Measurements from ENCODE around the gene KLHL11.

The KLHL11 gene

DNA sequence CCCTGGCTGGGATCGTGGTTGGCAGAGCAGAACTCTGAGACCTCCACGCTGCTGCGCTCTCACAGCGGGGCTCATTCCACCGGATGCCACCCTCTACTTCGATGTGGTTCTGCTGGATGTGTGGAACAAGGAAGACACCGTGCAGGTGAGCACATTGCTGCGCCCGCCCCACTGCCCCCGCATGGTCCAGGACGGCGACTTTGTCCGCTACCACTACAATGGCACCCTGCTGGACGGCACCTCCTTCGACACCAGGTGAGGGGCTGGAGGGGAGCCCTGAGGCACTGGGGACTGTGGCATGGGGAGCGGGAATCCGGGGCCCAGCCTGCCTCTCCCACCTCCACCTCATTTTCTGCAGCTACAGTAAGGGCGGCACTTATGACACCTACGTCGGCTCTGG, 47.2 kb downstream of the KLHL11 start:
- no peak for DNase-seq (ENCODE audit: low read depth, low spot score)
- in situ Hi-C loops (cut with HindIII; ENCODE audit: low sequenced_read_pairs): no loop called here
- TF ChIP-seq, protein P1, sequence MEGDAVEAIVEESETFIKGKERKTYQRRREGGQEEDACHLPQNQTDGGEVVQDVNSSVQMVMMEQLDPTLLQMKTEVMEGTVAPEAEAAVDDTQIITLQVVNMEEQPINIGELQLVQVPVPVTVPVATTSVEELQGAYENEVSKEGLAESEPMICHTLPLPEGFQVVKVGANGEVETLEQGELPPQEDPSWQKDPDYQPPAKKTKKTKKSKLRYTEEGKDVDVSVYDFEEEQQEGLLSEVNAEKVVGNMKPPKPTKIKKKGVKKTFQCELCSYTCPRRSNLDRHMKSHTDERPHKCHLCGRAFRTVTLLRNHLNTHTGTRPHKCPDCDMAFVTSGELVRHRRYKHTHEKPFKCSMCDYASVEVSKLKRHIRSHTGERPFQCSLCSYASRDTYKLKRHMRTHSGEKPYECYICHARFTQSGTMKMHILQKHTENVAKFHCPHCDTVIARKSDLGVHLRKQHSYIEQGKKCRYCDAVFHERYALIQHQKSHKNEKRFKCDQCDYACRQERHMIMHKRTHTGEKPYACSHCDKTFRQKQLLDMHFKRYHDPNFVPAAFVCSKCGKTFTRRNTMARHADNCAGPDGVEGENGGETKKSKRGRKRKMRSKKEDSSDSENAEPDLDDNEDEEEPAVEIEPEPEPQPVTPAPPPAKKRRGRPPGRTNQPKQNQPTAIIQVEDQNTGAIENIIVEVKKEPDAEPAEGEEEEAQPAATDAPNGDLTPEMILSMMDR (IDR thresholded peaks at IDR 0.05; ENCODE audit: low read depth, low read length): no peak
- no peak overlapping the region for H3K4me3 ChIP-seq (ENCODE audit: low read depth, low read length)

- DNase-seq (ENCODE audit: low read depth, low spot score): no peak
- in situ Hi-C loops (cut with HindIII; ENCODE audit: low sequenced_read_pairs): no loop called here
- H3K4me3 ChIP-seq (ENCODE audit: low read depth, low read length): no peak overlapping the region
- TF ChIP-seq, protein P1 (IDR thresholded peaks at IDR 0.05; ENCODE audit: low read depth, low read length): no peak
Measured at GRCh38 chr17:41816637-41817320, 48.4 kb downstream of the KLHL11 start.

DNA sequence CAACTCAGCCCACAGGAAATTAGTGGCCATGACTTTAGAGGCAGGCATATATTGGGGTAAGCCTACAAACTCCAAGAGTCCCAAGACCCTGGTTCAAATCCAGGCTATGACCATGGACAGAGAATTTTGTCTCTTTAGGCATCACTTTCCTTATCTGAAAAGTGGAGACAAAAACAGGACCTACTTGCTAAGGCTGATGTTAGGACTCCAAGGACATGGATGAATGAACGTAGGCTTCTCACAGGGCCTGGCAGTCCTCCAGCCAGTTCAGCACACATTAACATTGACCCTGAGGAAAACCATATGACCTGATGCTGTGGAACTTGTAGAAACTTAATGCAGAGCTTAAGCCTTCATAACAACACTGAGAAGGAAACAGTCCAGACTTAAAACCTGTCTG, 51.0 kb downstream of the KLHL11 start:
- H3K4me3 ChIP-seq (ENCODE audit: low read depth, low read length): peak overlapping the region; percentile 92
- TF ChIP-seq, protein P1 (IDR thresholded peaks at IDR 0.05; ENCODE audit: low read depth, low read length): no peak
- in situ Hi-C loops (cut with HindIII; ENCODE audit: low sequenced_read_pairs): no loop called here
- no peak for DNase-seq (ENCODE audit: low read depth, low spot score)

- in situ Hi-C loops (cut with HindIII; ENCODE audit: low sequenced_read_pairs): no loop called here
- DNase-seq (ENCODE audit: low read depth, low spot score): no peak
- H3K4me3 ChIP-seq (ENCODE audit: low read depth, low read length): peak overlapping the region; percentile 92
- TF ChIP-seq, protein P1 (IDR thresholded peaks at IDR 0.05; ENCODE audit: low read depth, low read length): no peak
Measured at GRCh38 chr17:41813699-41814124, 51.5 kb downstream of the KLHL11 start.

GRCh38 chr17:41813152-41813680, 52.0 kb downstream of the KLHL11 start:
- in situ Hi-C loops (cut with HindIII; ENCODE audit: low sequenced_read_pairs): no loop called here
- peak overlapping the region; percentile 92 for H3K4me3 ChIP-seq (ENCODE audit: low read depth, low read length)
- TF ChIP-seq, protein P1 (IDR thresholded peaks at IDR 0.05; ENCODE audit: low read depth, low read length): no peak
- no peak for DNase-seq (ENCODE audit: low read depth, low spot score)

- TF ChIP-seq, protein P1 (IDR thresholded peaks at IDR 0.05; ENCODE audit: low read depth, low read length): no peak
- peak within 1 kb of the TSS; percentile 92 for H3K4me3 ChIP-seq (ENCODE audit: low read depth, low read length)
- peak; percentile 95 for DNase-seq (ENCODE audit: low read depth, low spot score)
- in situ Hi-C loops (cut with HindIII; ENCODE audit: low sequenced_read_pairs): no loop called here
Measured at GRCh38 chr17:41812381-41813151, 52.7 kb downstream of the KLHL11 start, which contains the start of gene FKBP10. Gene FKBP10 (plus strand): TSS chr17:41813004. CDS start chr17:41813035, 31 bp downstream.
